Colonic mucosa (tissue), 4 donors: Measurements from ENCODE around the gene PLCD3. TPM values are rescaled to one million over a fixed set of nuclear protein-coding genes. Genes with fewer than 3 reads are reported as not detected.
A peak's percentile ranks its signal among the peaks of the same experiment; 100 is the strongest.

Experiments
- DNase-seq: peaks from one replicate; pipeline ENCODE4 v3.0.0-alpha.2; 2020
- H3K27ac ChIP-seq: fragments of 200-600 bp; one replicate; pipeline ENCODE4 v1.8.0; 2021
- H3K27me3 ChIP-seq: fragments of 200-600 bp; one replicate; pipeline ENCODE4 v1.8.0; 2021
- H3K36me3 ChIP-seq: fragments of 200-600 bp; one replicate; pipeline ENCODE4 v1.8.0; 2021
- H3K4me1 ChIP-seq: fragments of 200-600 bp; one replicate; pipeline ENCODE4 v1.8.0; 2021; ENCODE audit warnings: mild to moderate bottlenecking
- H3K4me3 ChIP-seq: fragments of 200-600 bp; one replicate; pipeline ENCODE4 v1.8.0; 2021
- H3K9ac ChIP-seq, 2 donors: one replicate each; pipeline ENCODE4 v1.7.0; 2013; ENCODE audit warnings: control low read depth in 2 of 2, low read depth in 2 of 2, low read length in 2 of 2
- H3K9me3 ChIP-seq: fragments of 200-600 bp; one replicate; pipeline ENCODE4 v1.8.0; 2021
- intact Hi-C: fragments of 100-400 bp; cut with DNase I; formaldehyde crosslinking; loops from one replicate; pipeline ENCODE4 v1.14.1; 2022
- total RNA-seq, 2 donors: library from RNA; stranded (reverse); fragmentation: NEBNext Ultra II Directional in 1 of 2; extraction: Animal tissue kit (Norgen Biotek cat#: 25700) in 1 of 2; gene quantifications; one replicate each; pipeline ENCODE4 v1.2.1, GENCODE V29; 2021
- TF ChIP-seq, protein P1 (sequence below): fragments of 200-600 bp; IDR thresholded peaks from one replicate; pipeline ENCODE4 v1.8.0; 2022; ENCODE audit warnings: antibody characterized with exemption, mild to moderate bottlenecking
- donor health status: healthy.
- donor health status: DM: no; HTN: no; CAD: no.
- donor health status: DM: no; HTN: no; CAD: no.

Gene PLCD3
- total RNA-seq, 2 donors from 2014 or later = 300 to 312 TPM

- H3K9me3 ChIP-seq = no peaks in the 10 kb centered on the region
- TF ChIP-seq, protein P1, sequence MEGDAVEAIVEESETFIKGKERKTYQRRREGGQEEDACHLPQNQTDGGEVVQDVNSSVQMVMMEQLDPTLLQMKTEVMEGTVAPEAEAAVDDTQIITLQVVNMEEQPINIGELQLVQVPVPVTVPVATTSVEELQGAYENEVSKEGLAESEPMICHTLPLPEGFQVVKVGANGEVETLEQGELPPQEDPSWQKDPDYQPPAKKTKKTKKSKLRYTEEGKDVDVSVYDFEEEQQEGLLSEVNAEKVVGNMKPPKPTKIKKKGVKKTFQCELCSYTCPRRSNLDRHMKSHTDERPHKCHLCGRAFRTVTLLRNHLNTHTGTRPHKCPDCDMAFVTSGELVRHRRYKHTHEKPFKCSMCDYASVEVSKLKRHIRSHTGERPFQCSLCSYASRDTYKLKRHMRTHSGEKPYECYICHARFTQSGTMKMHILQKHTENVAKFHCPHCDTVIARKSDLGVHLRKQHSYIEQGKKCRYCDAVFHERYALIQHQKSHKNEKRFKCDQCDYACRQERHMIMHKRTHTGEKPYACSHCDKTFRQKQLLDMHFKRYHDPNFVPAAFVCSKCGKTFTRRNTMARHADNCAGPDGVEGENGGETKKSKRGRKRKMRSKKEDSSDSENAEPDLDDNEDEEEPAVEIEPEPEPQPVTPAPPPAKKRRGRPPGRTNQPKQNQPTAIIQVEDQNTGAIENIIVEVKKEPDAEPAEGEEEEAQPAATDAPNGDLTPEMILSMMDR = no peak
- H3K4me1 ChIP-seq = peaks cover 8% of the 10 kb centered on the region
- H3K27ac ChIP-seq = peak overlapping the region; percentile 79
- H3K9ac ChIP-seq = peak overlapping the region; percentile 74 to 76
- H3K27me3 ChIP-seq = no peaks in the 10 kb centered on the region
- H3K4me3 ChIP-seq = no peak overlapping the region
- no peak for DNase-seq
- no peaks in the 10 kb centered on the region for H3K36me3 ChIP-seq
- intact Hi-C loops = no loop called here
These were observed 12.7 kb upstream of the PLCD3 start for GRCh38 chr17:45145035-45145389.

DNA sequence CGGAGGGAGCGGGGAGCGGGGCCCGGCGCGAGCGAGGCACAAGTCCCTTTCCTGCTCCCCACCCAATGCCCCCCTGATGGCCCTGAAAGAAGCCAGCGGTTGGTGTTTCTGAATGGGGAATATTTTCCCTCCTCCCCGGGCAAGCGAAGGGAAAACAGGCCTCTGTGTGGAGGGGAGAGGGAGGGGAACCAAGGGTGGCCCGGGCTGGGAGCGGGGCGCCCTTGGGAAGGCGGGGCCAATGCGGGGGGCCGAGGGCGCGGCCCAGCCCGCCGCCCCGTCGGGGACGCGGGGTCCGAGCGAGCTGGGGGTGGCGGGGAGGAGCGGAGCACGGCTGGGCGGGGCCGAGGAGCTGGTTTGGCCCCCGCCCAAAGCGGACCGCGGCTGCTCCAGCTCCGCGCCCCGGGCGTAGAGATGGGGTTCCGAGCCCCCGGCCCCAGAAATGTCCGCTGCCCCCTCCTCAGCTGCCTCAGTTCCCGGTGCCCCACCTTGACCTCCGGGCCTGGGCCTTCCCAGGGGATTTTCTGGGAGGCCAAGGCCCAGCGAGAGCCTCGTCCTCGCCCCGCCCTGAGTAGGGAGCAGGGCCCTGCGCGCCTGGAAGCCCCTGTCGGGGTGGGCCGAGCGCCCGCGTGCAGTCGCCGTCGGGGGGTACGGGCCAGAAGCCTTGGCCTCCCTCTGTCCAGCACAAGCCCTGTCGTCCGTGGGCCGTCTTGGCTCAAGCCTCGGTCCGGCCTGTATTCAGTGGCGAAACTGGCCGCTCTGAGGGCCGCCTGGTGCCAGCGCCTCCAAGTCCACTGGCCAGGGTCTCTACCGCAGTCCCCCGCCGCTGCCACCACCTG is 12.1 kb upstream of the PLCD3 start:
- Histone ChIP-seq H3K9me3 (no peaks in the 10 kb centered on the region), H3K27me3 (no peaks in the 10 kb centered on the region), H3K27ac (peak overlapping the region; percentile 79)

GRCh38 chr17:45143767-45144198 is 11.5 kb upstream of the PLCD3 start:
- Histone ChIP-seq H3K27ac (peak overlapping the region; percentile 79), H3K27me3 (no peaks in the 10 kb centered on the region), H3K36me3 (no peaks in the 10 kb centered on the region), H3K4me1 (peaks cover 8% of the 10 kb centered on the region), H3K9ac (peak overlapping the region; percentile 1 to 74), H3K4me3 (peak overlapping the region; percentile 30), H3K9me3 (no peaks in the 10 kb centered on the region)
- peak; percentile 71 for DNase-seq
- intact Hi-C loops = no loop called here
- TF ChIP-seq, protein P1 = no peak

More for the DNA sequence above, 12.1 kb upstream of the PLCD3 start:
- TF ChIP-seq, protein P1 = no peak
- H3K36me3 ChIP-seq = no peaks in the 10 kb centered on the region
- H3K9ac ChIP-seq = peak overlapping the region; percentile 74 to 76
- intact Hi-C loops = no loop called here
- peaks cover 8% of the 10 kb centered on the region for H3K4me1 ChIP-seq
- DNase-seq = no peak
- peak overlapping the region; percentile 30 for H3K4me3 ChIP-seq

GRCh38 chr17:45143094-45143670 is 10.9 kb upstream of the PLCD3 start:
- Histone ChIP-seq H3K4me1 (peaks cover 8% of the 10 kb centered on the region), H3K9me3 (no peaks in the 10 kb centered on the region), H3K9ac (peak overlapping the region in 1 of 2 donors; percentile 74), H3K4me3 (no peak overlapping the region), H3K36me3 (no peaks in the 10 kb centered on the region), H3K27ac (peak overlapping the region; percentile 79), H3K27me3 (no peaks in the 10 kb centered on the region)
- intact Hi-C loops = no loop called here
- DNase-seq = no peak
- TF ChIP-seq, protein P1 = no peak

- no peak overlapping the region for H3K27ac ChIP-seq
- no peak for DNase-seq
- H3K4me1 ChIP-seq = peaks cover 10% of the 10 kb centered on the region
- intact Hi-C loops = no loop called here
- H3K4me3 ChIP-seq = no peak overlapping the region
- no peaks in the 10 kb centered on the region for H3K36me3 ChIP-seq
- peak overlapping the region in 1 of 2 donors; percentile 9 for H3K9ac ChIP-seq
- TF ChIP-seq, protein P1 = no peak
- no peaks in the 10 kb centered on the region for H3K9me3 ChIP-seq
- H3K27me3 ChIP-seq = no peaks in the 10 kb centered on the region
These were observed 7.2 kb upstream of the PLCD3 start for GRCh38 chr17:45139533-45139920.
